Measurements from ENCODE around the gene KLHL9. TPM values are rescaled to one million over a fixed set of nuclear protein-coding genes. Genes with fewer than 3 reads are reported as not detected.

KLHL9 gene
- total and polyA plus RNA-seq, 2 of the 13 experiments (the other 11 are each of a cell fraction or from before 2014, with no cell fraction given) = 8.7 to 17.7 TPM

DNA sequence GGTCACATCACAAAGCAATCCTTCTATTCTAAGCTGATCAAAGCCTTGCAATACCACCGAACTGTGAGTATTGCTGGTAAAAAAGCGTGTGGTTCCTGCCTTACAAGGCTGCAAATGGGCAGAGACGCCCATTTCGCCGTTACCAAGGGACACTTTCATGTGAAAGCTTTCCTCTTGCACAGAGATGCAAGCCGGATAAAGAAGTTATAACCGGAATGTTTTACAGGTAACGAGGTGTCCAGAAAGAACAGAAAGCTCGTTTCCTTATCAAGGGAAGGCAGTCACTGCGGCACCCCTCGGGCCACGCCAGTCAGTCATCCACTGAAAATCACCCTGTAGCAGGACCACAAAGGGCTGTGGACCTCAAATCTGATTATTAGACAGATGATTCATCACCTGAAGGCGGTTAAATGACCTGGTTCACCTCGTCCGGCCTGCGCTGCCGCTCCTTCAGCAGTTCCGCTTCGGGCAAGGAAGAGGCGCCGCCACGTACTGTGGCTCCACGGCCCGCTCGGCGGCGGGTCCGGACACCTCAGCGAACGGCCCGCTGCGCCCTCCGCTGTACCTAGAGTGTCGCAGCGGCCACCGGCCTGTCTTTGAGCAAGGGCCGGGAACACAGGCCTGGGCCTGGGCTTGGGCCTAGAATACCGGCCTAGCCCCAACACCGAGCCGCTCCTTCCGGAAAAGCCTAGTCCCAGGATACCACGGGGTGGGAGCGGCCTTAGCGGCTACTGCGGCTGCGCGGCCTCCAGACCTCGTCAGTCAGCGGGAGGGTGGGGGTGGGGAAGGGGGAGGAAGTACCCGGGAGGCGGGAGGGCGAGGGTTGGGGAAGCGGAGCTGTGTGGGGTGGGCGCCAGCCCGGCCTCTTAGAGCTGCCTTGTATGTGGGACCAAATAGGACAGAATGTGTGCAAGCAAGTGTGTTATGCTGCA lies at the start of gene KLHL9 (continued):
- TF ChIP-seq, protein P1, sequence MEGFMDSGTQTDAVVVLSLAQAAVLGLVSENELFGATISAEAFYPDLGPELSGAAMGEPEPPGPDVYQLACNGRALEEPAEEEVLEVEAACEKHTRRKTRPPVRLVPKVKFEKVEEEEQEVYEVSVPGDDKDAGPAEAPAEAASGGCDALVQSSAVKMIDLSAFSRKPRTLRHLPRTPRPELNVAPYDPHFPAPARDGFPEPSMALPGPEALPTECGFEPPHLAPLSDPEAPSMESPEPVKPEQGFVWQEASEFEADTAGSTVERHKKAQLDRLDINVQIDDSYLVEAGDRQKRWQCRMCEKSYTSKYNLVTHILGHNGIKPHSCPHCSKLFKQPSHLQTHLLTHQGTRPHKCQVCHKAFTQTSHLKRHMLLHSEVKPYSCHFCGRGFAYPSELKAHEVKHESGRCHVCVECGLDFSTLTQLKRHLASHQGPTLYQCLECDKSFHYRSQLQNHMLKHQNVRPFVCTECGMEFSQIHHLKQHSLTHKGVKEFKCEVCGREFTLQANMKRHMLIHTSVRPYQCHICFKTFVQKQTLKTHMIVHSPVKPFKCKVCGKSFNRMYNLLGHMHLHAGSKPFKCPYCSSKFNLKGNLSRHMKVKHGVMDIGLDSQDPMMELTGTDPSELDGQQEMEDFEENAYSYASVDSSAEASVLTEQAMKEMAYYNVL (CRISPR knock-in tag; IDR thresholded peaks at IDR 0.05; ENCODE audit: borderline replicate concordance) = peak; percentile 55; the same call in 1 of the 2 replicates
- TF ChIP-seq PAX8 (CRISPR knock-in tag; IDR thresholded peaks at IDR 0.05; ENCODE audit: borderline replicate concordance) = no peak; the same call in 1 of the 2 replicates
- TF ChIP-seq ZNF101 (CRISPR knock-in tag; IDR thresholded peaks at IDR 0.05; ENCODE audit: borderline replicate concordance, low read depth) = no peak
- TF ChIP-seq EHMT2 (IDR thresholded peaks at IDR 0.05; ENCODE audit: borderline replicate concordance, low read depth, low read length) = no peak
- TF ChIP-seq FOXC1 (CRISPR knock-in tag; IDR thresholded peaks at IDR 0.05; ENCODE audit: borderline replicate concordance) = no peak; the same call in 1 of the 2 replicates
- 0 out of 2 replicates have a peak, but pooled peaks have one; percentile 64 for TF ChIP-seq ZNF484 (CRISPR knock-in tag; IDR thresholded peaks at IDR 0.05; ENCODE audit: borderline replicate concordance, low read depth)
- no peak for TF ChIP-seq CENPT (CRISPR knock-in tag; IDR thresholded peaks at IDR 0.05; ENCODE audit: low read depth)
- peak; percentile 85; the same call in 1 of the 2 replicates for TF ChIP-seq ZNF230 (CRISPR knock-in tag; IDR thresholded peaks at IDR 0.05)
- TF ChIP-seq ZNF225 (CRISPR knock-in tag; IDR thresholded peaks at IDR 0.05) = 0 out of 2 replicates have a peak, but pooled peaks have one; percentile 78
- TF ChIP-seq ZNF501 (CRISPR knock-in tag; IDR thresholded peaks at IDR 0.05) = peak; percentile 70
- TF ChIP-seq, protein P2, sequence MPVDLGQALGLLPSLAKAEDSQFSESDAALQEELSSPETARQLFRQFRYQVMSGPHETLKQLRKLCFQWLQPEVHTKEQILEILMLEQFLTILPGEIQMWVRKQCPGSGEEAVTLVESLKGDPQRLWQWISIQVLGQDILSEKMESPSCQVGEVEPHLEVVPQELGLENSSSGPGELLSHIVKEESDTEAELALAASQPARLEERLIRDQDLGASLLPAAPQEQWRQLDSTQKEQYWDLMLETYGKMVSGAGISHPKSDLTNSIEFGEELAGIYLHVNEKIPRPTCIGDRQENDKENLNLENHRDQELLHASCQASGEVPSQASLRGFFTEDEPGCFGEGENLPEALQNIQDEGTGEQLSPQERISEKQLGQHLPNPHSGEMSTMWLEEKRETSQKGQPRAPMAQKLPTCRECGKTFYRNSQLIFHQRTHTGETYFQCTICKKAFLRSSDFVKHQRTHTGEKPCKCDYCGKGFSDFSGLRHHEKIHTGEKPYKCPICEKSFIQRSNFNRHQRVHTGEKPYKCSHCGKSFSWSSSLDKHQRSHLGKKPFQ (CRISPR knock-in tag; IDR thresholded peaks at IDR 0.05; ENCODE audit: insufficient replicate concordance) = peak; percentile 62
- TF ChIP-seq ZBTB7B (CRISPR knock-in tag; IDR thresholded peaks at IDR 0.05) = no peak; the same call in 1 of the 2 replicates
- peak; percentile 10; the same call in 1 of the 2 replicates for TF ChIP-seq FOXA3 (CRISPR knock-in tag; IDR thresholded peaks at IDR 0.05)
- TF ChIP-seq CREB1 (IDR thresholded peaks at IDR 0.05) = no peak
- 0 out of 2 replicates have a peak, but pooled peaks have one; percentile 24 for TF ChIP-seq CREB1 (CRISPR knock-in tag; IDR thresholded peaks at IDR 0.05)
- TF ChIP-seq, protein P3, sequence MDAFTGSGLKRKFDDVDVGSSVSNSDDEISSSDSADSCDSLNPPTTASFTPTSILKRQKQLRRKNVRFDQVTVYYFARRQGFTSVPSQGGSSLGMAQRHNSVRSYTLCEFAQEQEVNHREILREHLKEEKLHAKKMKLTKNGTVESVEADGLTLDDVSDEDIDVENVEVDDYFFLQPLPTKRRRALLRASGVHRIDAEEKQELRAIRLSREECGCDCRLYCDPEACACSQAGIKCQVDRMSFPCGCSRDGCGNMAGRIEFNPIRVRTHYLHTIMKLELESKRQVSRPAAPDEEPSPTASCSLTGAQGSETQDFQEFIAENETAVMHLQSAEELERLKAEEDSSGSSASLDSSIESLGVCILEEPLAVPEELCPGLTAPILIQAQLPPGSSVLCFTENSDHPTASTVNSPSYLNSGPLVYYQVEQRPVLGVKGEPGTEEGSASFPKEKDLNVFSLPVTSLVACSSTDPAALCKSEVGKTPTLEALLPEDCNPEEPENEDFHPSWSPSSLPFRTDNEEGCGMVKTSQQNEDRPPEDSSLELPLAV (CRISPR knock-in tag; conservative IDR thresholded peaks at IDR 0.05; ENCODE audit: low read depth) = no peak

Measured in HepG2 (cell line).